ENCODE measurements around the gene FAM174B.

The FAM174B gene

GRCh38 chr15:92643849-92644815 lies 11.4 kb downstream of the FAM174B start:
- peaks cover 0 to 5% of the 10 kb centered on the region in 2 donors for H3K36me3 Mint-ChIP-seq
- H3K4me1 Mint-ChIP-seq = no peaks in the 10 kb centered on the region
- H3K9me3 Mint-ChIP-seq = peaks cover 7 to 8% of the 10 kb centered on the region in 2 donors
- H3K4me3 Mint-ChIP-seq = no peak overlapping the region
- DNase-seq (no peak), ATAC-seq (replicated peaks) (no peak)
- H3K27ac Mint-ChIP-seq = no peak overlapping the region
- peaks cover 0 to 17% of the 10 kb centered on the region in 2 donors for H3K27me3 Mint-ChIP-seq

- no peak for DNase-seq
Measured at GRCh38 chr15:92638709-92639365, 16.7 kb downstream of the FAM174B start.

GRCh38 chr15:92638291-92638708 lies 17.3 kb downstream of the FAM174B start:
- peaks cover 0 to 9% of the 10 kb centered on the region in 2 donors for H3K27me3 Mint-ChIP-seq
- H3K27ac Mint-ChIP-seq = no peak overlapping the region
- peaks cover 0 to 5% of the 10 kb centered on the region in 2 donors for H3K36me3 Mint-ChIP-seq
- ATAC-seq (replicated peaks) (no peak), DNase-seq (no peak)
- H3K9me3 Mint-ChIP-seq = peaks cover 9 to 15% of the 10 kb centered on the region in 2 donors
- no peaks in the 10 kb centered on the region for H3K4me1 Mint-ChIP-seq
- H3K4me3 Mint-ChIP-seq = no peak overlapping the region

More at GRCh38 chr15:92638709-92639365, 16.7 kb downstream of the FAM174B start:
- no peaks in the 10 kb centered on the region for H3K4me1 Mint-ChIP-seq
- peaks cover 2 to 9% of the 10 kb centered on the region in 2 donors for H3K27me3 Mint-ChIP-seq
- H3K4me3 Mint-ChIP-seq = no peak overlapping the region
- peaks cover 0 to 5% of the 10 kb centered on the region in 2 donors for H3K36me3 Mint-ChIP-seq
- no peak for ATAC-seq (replicated peaks)
- no peak overlapping the region for H3K27ac Mint-ChIP-seq
- H3K9me3 Mint-ChIP-seq = peaks cover 9 to 15% of the 10 kb centered on the region in 2 donors

DNA sequence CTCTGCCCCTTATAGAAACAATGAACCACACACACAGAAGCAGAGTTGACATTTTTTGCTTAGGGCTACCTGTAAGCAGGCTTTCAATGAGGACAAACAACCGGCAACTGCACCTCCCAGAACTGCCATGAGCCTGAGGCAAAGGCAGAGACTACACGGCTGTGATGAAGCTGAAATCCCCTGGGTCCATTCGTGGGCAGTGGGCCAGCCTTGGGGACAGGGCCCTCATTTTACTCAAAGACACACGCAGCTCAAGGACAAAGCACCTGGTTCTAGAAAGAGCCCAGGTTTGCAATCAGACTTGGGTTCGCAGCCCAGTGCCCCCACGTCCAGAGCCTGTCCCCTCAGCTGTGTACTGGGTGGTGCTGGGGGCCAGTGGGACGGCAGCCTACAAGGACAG lies 17.9 kb downstream of the FAM174B start:
- Mint-ChIP-seq H3K9me3 (peaks cover 9 to 15% of the 10 kb centered on the region in 2 donors), H3K4me3 (no peak overlapping the region), H3K27me3 (peaks cover 0 to 9% of the 10 kb centered on the region in 2 donors), H3K4me1 (no peaks in the 10 kb centered on the region), H3K27ac (no peak overlapping the region), H3K36me3 (peaks cover 0 to 5% of the 10 kb centered on the region in 2 donors)
- ATAC-seq (replicated peaks) (no peak), DNase-seq (no peak)

DNA sequence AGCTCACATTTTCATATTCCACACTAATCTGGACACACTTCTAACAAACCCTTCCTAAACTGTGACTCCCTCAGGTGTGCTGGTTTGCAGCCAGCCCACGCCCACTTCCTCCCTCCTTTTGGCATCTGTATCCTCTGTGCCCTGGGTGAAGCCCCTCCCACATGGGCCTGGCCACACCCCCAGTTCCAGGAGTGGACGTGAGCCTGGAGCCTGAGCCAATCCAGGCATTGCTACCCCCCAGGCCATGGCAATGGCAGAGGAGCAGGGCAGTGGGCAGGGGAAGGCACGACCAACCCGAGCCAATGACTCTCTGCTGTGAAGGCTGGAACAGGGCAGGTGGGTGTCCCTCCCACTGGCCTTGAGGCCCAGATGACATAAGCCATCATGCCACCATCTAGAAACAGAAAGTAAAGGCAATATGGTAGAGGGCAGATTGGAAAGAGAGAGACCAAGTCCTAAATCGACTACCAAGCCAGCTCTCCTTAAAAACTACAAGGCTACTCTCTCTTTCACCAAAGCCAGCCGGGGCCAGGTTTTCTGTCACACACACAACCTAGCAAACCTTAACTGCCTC lies 18.6 kb downstream of the FAM174B start:
- ATAC-seq (replicated peaks) = no peak
- H3K4me3 Mint-ChIP-seq = no peak overlapping the region

DNA sequence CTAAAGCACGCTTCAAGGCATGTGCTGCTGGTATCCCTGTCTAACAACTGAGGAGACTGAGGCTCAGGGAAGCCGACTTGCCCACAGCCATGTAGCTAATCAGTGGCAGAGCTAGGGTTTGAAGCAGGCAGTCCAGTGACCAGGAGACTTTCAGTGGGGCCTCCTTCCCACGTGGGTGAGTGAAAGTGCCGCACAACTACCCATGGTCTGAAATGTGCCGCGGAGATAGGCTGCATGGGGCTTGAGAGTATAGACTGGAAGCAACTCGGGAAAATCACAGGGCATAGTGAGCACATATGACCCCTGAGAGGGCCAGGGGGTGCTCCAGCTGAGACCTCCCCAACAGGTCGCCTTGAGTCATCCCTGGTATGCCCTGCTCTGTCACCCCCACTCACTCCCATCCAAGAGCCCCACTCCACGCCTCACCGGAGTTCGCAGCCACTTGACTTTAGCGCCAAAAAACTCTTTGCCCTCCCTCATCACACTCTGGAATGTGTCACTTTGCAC lies 19.1 kb downstream of the FAM174B start:
- Mint-ChIP-seq H3K4me3 (no peak overlapping the region), H3K4me1 (no peaks in the 10 kb centered on the region), H3K36me3 (peaks cover 0 to 5% of the 10 kb centered on the region in 2 donors), H3K9me3 (peaks cover 7 to 15% of the 10 kb centered on the region in 2 donors), H3K27me3 (peaks cover 0 to 9% of the 10 kb centered on the region in 2 donors), H3K27ac (no peak overlapping the region)
- DNase-seq (no peak), ATAC-seq (replicated peaks) (no peak)

More for the DNA sequence above, 18.6 kb downstream of the FAM174B start:
- H3K27me3 Mint-ChIP-seq = peaks cover 0 to 9% of the 10 kb centered on the region in 2 donors
- H3K4me1 Mint-ChIP-seq = no peaks in the 10 kb centered on the region
- no peak for DNase-seq
- no peak overlapping the region for H3K27ac Mint-ChIP-seq
- H3K36me3 Mint-ChIP-seq = peaks cover 0 to 5% of the 10 kb centered on the region in 2 donors
- peaks cover 9 to 15% of the 10 kb centered on the region in 2 donors for H3K9me3 Mint-ChIP-seq

DNA sequence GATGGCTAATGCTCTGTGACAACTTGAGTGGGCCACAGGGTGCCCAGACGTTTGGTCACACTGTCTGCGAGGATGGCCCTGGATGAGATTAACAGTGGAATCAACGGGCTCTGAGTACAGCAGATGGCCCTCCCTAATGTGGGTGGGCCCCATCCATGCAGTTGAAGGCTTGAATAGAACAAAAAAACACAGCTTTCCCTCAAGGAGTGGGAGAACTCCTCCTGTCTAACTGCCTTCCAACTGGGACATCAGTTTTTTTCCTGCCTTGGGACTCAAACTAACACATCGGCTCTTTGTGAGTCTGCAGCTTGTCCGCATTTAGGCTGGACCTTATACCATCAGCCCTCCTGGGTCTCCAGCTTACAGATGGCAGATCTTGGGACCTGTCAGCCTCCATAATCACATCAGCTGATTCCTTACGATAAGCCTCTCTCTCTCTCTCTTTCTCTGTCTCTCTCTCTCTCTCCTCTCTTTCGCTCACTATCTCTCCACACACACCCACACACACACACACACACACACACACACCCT lies 20.8 kb downstream of the FAM174B start:
- no peak for ATAC-seq (replicated peaks)
- Mint-ChIP-seq H3K4me1 (no peaks in the 10 kb centered on the region), H3K27me3 (peaks cover 7 to 14% of the 10 kb centered on the region in 2 donors), H3K27ac (no peak overlapping the region), H3K9me3 (peaks cover 4 to 13% of the 10 kb centered on the region in 2 donors), H3K4me3 (no peak overlapping the region), H3K36me3 (peaks cover 0 to 2% of the 10 kb centered on the region in 2 donors)
- no peak for DNase-seq

- no peak overlapping the region for H3K27ac Mint-ChIP-seq
- peaks cover 9 to 18% of the 10 kb centered on the region in 2 donors for H3K27me3 Mint-ChIP-seq
- no peaks in the 10 kb centered on the region for H3K4me1 Mint-ChIP-seq
- H3K9me3 Mint-ChIP-seq = peaks cover 2 to 7% of the 10 kb centered on the region in 2 donors
- H3K4me3 Mint-ChIP-seq = no peak overlapping the region
- H3K36me3 Mint-ChIP-seq = no peaks in the 10 kb centered on the region
- DNase-seq (no peak), ATAC-seq (replicated peaks) (no peak)
Measured at GRCh38 chr15:92634060-92634459, 21.5 kb downstream of the FAM174B start.

- ATAC-seq (replicated peaks) (no peak), DNase-seq (no peak)
- H3K4me3 Mint-ChIP-seq = no peak overlapping the region
- no peaks in the 10 kb centered on the region for H3K4me1 Mint-ChIP-seq
- no peaks in the 10 kb centered on the region for H3K36me3 Mint-ChIP-seq
- H3K27me3 Mint-ChIP-seq = peaks cover 9 to 16% of the 10 kb centered on the region in 2 donors
- peaks cover 0 to under 1% of the 10 kb centered on the region in 2 donors for H3K9me3 Mint-ChIP-seq
- no peak overlapping the region for H3K27ac Mint-ChIP-seq
Measured at GRCh38 chr15:92633418-92633817, 22.2 kb downstream of the FAM174B start.

DNA sequence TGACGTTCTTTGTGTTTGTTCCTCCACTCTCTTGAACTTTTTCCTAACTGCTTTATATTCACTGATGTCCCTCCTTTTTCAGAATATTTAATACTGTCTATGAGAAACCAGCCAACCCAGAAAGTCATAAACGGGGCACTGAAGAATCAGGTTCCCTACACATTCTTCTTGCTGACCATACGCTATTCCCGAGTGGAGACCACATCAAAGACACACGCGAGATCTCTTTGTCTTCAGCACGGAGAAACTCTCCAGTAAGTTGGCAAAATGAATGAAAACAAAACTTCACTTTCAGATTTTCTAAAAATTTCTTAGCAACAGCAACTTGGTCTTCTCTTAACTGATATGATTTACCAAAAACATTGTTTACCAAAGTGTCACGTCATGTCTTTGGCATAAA lies 22.6 kb downstream of the FAM174B start:
- Mint-ChIP-seq H3K27ac (no peak overlapping the region), H3K36me3 (no peaks in the 10 kb centered on the region), H3K27me3 (peaks cover 9 to 16% of the 10 kb centered on the region in 2 donors), H3K4me1 (no peaks in the 10 kb centered on the region), H3K4me3 (no peak overlapping the region), H3K9me3 (no peaks in the 10 kb centered on the region)
- ATAC-seq (replicated peaks) (no peak), DNase-seq (no peak)

- H3K36me3 Mint-ChIP-seq = no peaks in the 10 kb centered on the region
- DNase-seq = no peak
- no peak overlapping the region for H3K4me3 Mint-ChIP-seq
- H3K9me3 Mint-ChIP-seq = no peaks in the 10 kb centered on the region
- H3K4me1 Mint-ChIP-seq = no peaks in the 10 kb centered on the region
- H3K27ac Mint-ChIP-seq = no peak overlapping the region
- ATAC-seq (replicated peaks) = no peak
- peaks cover 9 to 13% of the 10 kb centered on the region in 2 donors for H3K27me3 Mint-ChIP-seq
Measured at GRCh38 chr15:92631721-92632120, 23.9 kb downstream of the FAM174B start.

DNA sequence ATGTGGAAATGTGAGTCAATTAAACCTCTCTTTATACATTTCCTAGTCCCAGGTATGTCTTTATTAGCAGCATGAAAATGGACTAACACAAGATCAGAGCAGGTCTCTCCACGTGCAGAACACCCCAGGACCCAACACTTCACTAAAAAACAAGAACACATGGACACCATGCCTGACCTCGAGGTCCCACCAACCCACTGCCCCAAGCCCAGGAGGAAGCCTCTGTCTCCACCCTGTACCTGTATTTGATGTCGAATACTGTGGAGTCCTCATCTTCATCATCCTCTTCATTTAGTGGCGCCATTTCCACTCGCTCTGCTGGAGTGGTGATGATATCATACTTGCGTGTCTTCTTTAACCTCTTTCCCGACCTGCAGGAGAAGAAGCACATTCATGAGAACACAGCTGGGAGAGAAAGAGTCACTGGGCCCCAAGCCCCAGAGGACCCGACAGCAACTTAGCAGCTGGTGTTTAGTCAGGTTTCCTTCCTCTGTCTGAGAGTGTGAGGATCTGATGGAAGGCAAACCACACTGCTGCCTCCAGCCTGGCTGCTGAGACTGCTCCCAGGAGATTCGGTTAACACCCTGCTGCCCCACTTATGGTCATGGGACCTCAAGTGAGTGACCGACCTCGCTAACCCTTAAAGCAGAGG lies 25.5 kb downstream of the FAM174B start:
- no peak overlapping the region for H3K4me3 Mint-ChIP-seq
- H3K9me3 Mint-ChIP-seq = no peaks in the 10 kb centered on the region
- peaks cover 9 to 11% of the 10 kb centered on the region in 2 donors for H3K27me3 Mint-ChIP-seq
- DNase-seq (no peak), ATAC-seq (replicated peaks) (no peak)
- H3K4me1 Mint-ChIP-seq = peaks cover 5% of the 10 kb centered on the region in 2 donors
- H3K27ac Mint-ChIP-seq = no peak overlapping the region
- H3K36me3 Mint-ChIP-seq = no peaks in the 10 kb centered on the region

GRCh38 chr15:92629276-92629974 lies 26.1 kb downstream of the FAM174B start:
- H3K27me3 Mint-ChIP-seq = peaks cover 9 to 11% of the 10 kb centered on the region in 2 donors
- no peak overlapping the region for H3K27ac Mint-ChIP-seq
- H3K4me3 Mint-ChIP-seq = no peak overlapping the region
- no peaks in the 10 kb centered on the region for H3K36me3 Mint-ChIP-seq
- peaks cover 6 to 7% of the 10 kb centered on the region in 2 donors for H3K4me1 Mint-ChIP-seq
- no peaks in the 10 kb centered on the region for H3K9me3 Mint-ChIP-seq
- DNase-seq = no peak
- ATAC-seq (replicated peaks) = no peak

All from stimulated activated naive B cell treated with anti-CD40 and anti-IgM and Interleukin-4, amounts not matched to agents 10 μg/mL and 1 μg/mL and 100 μg/mL, for 72 hours (primary cell).